GM23338 (cell line): Measurements from ENCODE around the gene SSTR4. TPM values are rescaled to one million over a fixed set of nuclear protein-coding genes. Genes with fewer than 3 reads are reported as not detected.

Experiments
- ATAC-seq: fragments of 200-7000 bp; cut with Tn5 transposase; 3 replicates; pipeline ENCODE4 v1.9.1; 2020
- DNase-seq: peaks from one replicate; pipeline ENCODE4 v3.0.0-alpha.2; 2015; ENCODE audit warnings: low spot score
- H2AFZ ChIP-seq: fragments of 200-600 bp; sonication (generic); 2 replicates; pipeline ENCODE4 v1.8.0; 2016; ENCODE audit warnings: antibody characterized with exemption, mild to moderate bottlenecking, moderate library complexity
- H3F3A ChIP-seq: fragments of 200-600 bp; sonication (generic); replicated peaks from 2 replicates; pipeline ENCODE4 v1.8.0; 2017; ENCODE audit warnings: antibody characterized with exemption, mixed run types, low read depth
- H3K27ac ChIP-seq: fragments of 200-600 bp; sonication (generic); 2 replicates; pipeline ENCODE4 v1.6.1; 2016; ENCODE audit warnings: low read depth
- H3K27me3 ChIP-seq: fragments of 200-600 bp; sonication (generic); 2 replicates; pipeline ENCODE4 v1.8.0; 2016; ENCODE audit warnings: mild to moderate bottlenecking, mixed run types, moderate library complexity; ENCODE audit not compliant: insufficient read depth
- H3K36me3 ChIP-seq: fragments of 200-600 bp; sonication (generic); 2 replicates; pipeline ENCODE4 v1.8.0; 2016; ENCODE audit warnings: mild to moderate bottlenecking; ENCODE audit not compliant: insufficient read depth
- H3K4me1 ChIP-seq: fragments of 200-600 bp; sonication (generic); 2 replicates; pipeline ENCODE4 v1.8.0; 2016; ENCODE audit warnings: mild to moderate bottlenecking, moderate library complexity; ENCODE audit not compliant: insufficient read depth
- H3K4me2 ChIP-seq: fragments of 200-600 bp; sonication (generic); 2 replicates; pipeline ENCODE4 v1.7.1; 2017; ENCODE audit warnings: mixed run types
- H3K4me3 ChIP-seq: fragments of 200-600 bp; sonication (generic); 2 replicates; pipeline ENCODE4 v1.6.1; 2016; ENCODE audit warnings: mixed run types
- H3K79me2 ChIP-seq: fragments of 200-600 bp; sonication (generic); replicated peaks from 2 replicates; pipeline ENCODE4 v1.8.0; 2017; ENCODE audit warnings: mild to moderate bottlenecking; ENCODE audit not compliant: insufficient read depth
- H3K9me2 ChIP-seq: fragments of 200-600 bp; sonication (generic); 2 replicates; pipeline ENCODE4 v1.8.0; 2017; ENCODE audit not compliant: insufficient read depth
- H4K20me1 ChIP-seq: fragments of 200-600 bp; sonication (generic); replicated peaks from 2 replicates; pipeline ENCODE4 v1.8.0; 2017; ENCODE audit warnings: mild to moderate bottlenecking; ENCODE audit not compliant: insufficient read depth
- H3K27ac Mint-ChIP-seq: 2 replicates; pipeline ENCODE4 v1.8.0; 2020; ENCODE audit warnings: inconsistent platforms, mild to moderate bottlenecking, moderate library complexity, mixed read lengths
- H3K27me3 Mint-ChIP-seq: 3 replicates; pipeline ENCODE4 v1.8.0; 2022; ENCODE audit warnings: low read depth, mild to moderate bottlenecking, moderate library complexity, mixed read lengths, inconsistent platforms; ENCODE audit not compliant: insufficient read depth, poor library complexity
- H3K36me3 Mint-ChIP-seq: 3 replicates; pipeline ENCODE4 v1.8.0; 2021; ENCODE audit warnings: low read depth, mild to moderate bottlenecking, inconsistent platforms, moderate library complexity, mixed read lengths
- H3K4me1 Mint-ChIP-seq: 3 replicates; pipeline ENCODE4 v1.8.0; 2020; ENCODE audit warnings: mild to moderate bottlenecking, inconsistent platforms, mixed read lengths
- H3K4me3 Mint-ChIP-seq: 3 replicates; pipeline ENCODE4 v1.8.0; 2021; ENCODE audit warnings: moderate library complexity, mild to moderate bottlenecking, inconsistent platforms, mixed read lengths
- H3K9me3 Mint-ChIP-seq: 3 replicates; pipeline ENCODE4 v1.8.0; 2020; ENCODE audit warnings: moderate library complexity, mild to moderate bottlenecking, inconsistent platforms, mixed read lengths
- CREB1 ChIP-seq: fragments of 250-450 bp; sonication (Bioruptor Pico); IDR thresholded peaks from 2 replicates; pipeline ENCODE4 v1.5.0; 2020; ENCODE audit warnings: low read depth, mild to moderate bottlenecking, moderate library complexity
- CTCF ChIP-seq, 2 experiments: fragments of 200-600 bp in 1 of 2; sonication (generic) in 1 of 2; conservative IDR thresholded peaks; 2 replicates each; pipeline versions ENCODE4 v1.5.1 to v1.6.1; 2016 to 2017; ENCODE audit warnings: antibody characterized with exemption in 2 of 2, low read depth in 2 of 2, mild to moderate bottlenecking in 2 of 2, moderate library complexity in 1 of 2
- JUNB ChIP-seq: IDR thresholded peaks from one replicate; pipeline ENCODE4 v1.6.1; 2016; ENCODE audit warnings: antibody characterized with exemption; ENCODE audit not compliant: unreplicated experiment
- STAT1 ChIP-seq: IDR thresholded peaks from one replicate; pipeline ENCODE4 v1.6.1; 2016; ENCODE audit warnings: antibody characterized with exemption; ENCODE audit not compliant: unreplicated experiment
- ZNF114 ChIP-seq: fragments of 250-450 bp; sonication (Bioruptor Pico); IDR thresholded peaks from 2 replicates; pipeline ENCODE4 v1.5.0; 2020; ENCODE audit warnings: mild to moderate bottlenecking, moderate library complexity
- ZNF462 ChIP-seq: fragments of 250-450 bp; sonication (Bioruptor Pico); IDR thresholded peaks from 2 replicates; pipeline ENCODE4 v1.5.0; 2020; ENCODE audit warnings: mild to moderate bottlenecking, moderate library complexity
- polyA plus RNA-seq: library from polyadenylated mRNA; unstranded; fragments of >200 nt; fragmentation: Nextera tagmentation; extraction: Ambion mirVana; gene quantifications from 2 replicates; pipeline ENCODE4 v1.2.1, GENCODE V29; 2016
- total RNA-seq: library from RNA; depleted of rRNA; stranded (reverse); fragments of >200 nt; shearing (Covaris generic); gene quantifications from 2 replicates; pipeline ENCODE4 v1.2.3, GENCODE V29; 2014
- TF ChIP-seq, protein P1 (sequence below): IDR thresholded peaks from one replicate; pipeline ENCODE4 v1.6.1; 2018; ENCODE audit warnings: antibody characterized with exemption; ENCODE audit not compliant: unreplicated experiment
- TF ChIP-seq, protein P2 (sequence below): IDR thresholded peaks from 2 replicates; pipeline ENCODE4 v1.6.1; 2016; ENCODE audit warnings: antibody characterized with exemption

Gene SSTR4
- total and polyA plus RNA-seq, 2 experiments from 2014 or later = not detected

DNA sequence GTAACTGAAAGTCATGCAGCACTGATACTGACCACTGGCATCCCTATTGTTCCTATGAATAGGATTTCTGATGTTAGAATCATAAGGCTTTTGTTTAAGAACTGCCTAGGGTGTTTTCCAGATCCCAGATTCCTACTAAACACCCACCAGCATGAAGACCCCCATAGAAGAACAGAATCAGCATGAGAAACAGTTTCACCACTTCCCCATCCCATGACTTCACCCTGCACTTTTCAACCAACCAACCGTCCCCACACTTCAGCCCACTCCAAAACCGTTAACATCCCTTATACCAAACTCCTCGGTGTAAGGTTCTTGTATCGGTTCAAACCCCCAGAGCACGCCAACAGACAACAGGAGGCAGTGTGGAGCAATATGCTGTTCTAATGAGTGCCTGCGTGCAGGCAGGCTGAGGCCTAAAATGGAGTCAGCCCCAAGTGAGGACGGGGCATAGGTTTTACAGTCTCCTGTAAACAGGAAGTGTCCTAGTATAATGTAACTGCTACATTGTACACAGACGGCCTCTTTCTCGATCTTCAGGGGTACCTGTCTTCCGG, 11.4 kb upstream of the SSTR4 start:
- H3K36me3 ChIP-seq = no peaks in the 10 kb centered on the region
- no peak overlapping the region for H3K4me2 ChIP-seq
- TF ChIP-seq JUNB = no peak
- TF ChIP-seq, protein P1, sequence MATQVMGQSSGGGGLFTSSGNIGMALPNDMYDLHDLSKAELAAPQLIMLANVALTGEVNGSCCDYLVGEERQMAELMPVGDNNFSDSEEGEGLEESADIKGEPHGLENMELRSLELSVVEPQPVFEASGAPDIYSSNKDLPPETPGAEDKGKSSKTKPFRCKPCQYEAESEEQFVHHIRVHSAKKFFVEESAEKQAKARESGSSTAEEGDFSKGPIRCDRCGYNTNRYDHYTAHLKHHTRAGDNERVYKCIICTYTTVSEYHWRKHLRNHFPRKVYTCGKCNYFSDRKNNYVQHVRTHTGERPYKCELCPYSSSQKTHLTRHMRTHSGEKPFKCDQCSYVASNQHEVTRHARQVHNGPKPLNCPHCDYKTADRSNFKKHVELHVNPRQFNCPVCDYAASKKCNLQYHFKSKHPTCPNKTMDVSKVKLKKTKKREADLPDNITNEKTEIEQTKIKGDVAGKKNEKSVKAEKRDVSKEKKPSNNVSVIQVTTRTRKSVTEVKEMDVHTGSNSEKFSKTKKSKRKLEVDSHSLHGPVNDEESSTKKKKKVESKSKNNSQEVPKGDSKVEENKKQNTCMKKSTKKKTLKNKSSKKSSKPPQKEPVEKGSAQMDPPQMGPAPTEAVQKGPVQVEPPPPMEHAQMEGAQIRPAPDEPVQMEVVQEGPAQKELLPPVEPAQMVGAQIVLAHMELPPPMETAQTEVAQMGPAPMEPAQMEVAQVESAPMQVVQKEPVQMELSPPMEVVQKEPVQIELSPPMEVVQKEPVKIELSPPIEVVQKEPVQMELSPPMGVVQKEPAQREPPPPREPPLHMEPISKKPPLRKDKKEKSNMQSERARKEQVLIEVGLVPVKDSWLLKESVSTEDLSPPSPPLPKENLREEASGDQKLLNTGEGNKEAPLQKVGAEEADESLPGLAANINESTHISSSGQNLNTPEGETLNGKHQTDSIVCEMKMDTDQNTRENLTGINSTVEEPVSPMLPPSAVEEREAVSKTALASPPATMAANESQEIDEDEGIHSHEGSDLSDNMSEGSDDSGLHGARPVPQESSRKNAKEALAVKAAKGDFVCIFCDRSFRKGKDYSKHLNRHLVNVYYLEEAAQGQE = no peak
- TF ChIP-seq, protein P2, sequence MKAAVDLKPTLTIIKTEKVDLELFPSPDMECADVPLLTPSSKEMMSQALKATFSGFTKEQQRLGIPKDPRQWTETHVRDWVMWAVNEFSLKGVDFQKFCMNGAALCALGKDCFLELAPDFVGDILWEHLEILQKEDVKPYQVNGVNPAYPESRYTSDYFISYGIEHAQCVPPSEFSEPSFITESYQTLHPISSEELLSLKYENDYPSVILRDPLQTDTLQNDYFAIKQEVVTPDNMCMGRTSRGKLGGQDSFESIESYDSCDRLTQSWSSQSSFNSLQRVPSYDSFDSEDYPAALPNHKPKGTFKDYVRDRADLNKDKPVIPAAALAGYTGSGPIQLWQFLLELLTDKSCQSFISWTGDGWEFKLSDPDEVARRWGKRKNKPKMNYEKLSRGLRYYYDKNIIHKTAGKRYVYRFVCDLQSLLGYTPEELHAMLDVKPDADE = no peak
- TF ChIP-seq STAT1 = no peak
- no peak for TF ChIP-seq CREB1
- TF ChIP-seq ZNF114 = no peak
- no peak for TF ChIP-seq ZNF462
- peak; percentile 61 to 68 for TF ChIP-seq CTCF (conservative IDR thresholded peaks at IDR 0.05; ENCODE audit: low read depth in 2 of 2)
- H3K27ac Mint-ChIP-seq = no peak overlapping the region
- peak; percentile 76 for ATAC-seq
- no peaks in the 10 kb centered on the region for H3K27me3 ChIP-seq
- no peaks in the 10 kb centered on the region for H4K20me1 ChIP-seq
- H3K4me3 Mint-ChIP-seq = no peak overlapping the region
- no peaks in the 10 kb centered on the region for H3K9me3 Mint-ChIP-seq
- H3K27me3 Mint-ChIP-seq = no peaks in the 10 kb centered on the region
- no peaks in the 10 kb centered on the region for H3K79me2 ChIP-seq
- H2AFZ ChIP-seq = peak overlapping the region; percentile 23; the same call in 1 of the 2 replicates
- no peaks in the 10 kb centered on the region for H3K36me3 Mint-ChIP-seq
- H3K4me1 Mint-ChIP-seq = no peaks in the 10 kb centered on the region
- H3K27ac ChIP-seq = no peak overlapping the region
- H3K9me2 ChIP-seq = 0 out of 2 replicates have a peak, but pooled peaks cover under 1% of the 10 kb centered on the region
- DNase-seq = peak; percentile 60
- H3K4me3 ChIP-seq = no peak overlapping the region
- H3F3A ChIP-seq = no peaks in the 10 kb centered on the region
- no peaks in the 10 kb centered on the region for H3K4me1 ChIP-seq
